ENCODE data around the gene DNAAF1.

DNA sequence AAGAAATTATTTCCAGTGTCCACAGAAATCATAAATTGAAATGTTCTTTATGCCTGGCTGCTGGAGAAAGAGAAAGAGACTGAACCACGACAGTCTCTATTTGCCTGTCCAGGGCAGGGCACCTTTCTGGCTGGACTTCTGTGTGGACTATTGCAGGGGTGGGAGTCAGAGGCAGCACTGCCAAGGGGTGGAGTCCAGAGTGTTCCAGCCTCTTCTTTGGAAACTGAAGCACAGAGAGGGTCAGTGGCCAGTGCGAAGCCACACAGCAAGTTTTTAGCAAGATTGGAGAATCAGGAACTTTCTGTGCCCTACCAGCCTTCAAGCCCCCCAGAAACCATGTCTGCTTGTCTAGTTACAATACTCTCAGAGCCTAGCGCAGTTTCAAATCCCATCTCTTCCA is 79.4 kb downstream of the DNAAF1 start:
- TF ChIP-seq, protein P1, sequence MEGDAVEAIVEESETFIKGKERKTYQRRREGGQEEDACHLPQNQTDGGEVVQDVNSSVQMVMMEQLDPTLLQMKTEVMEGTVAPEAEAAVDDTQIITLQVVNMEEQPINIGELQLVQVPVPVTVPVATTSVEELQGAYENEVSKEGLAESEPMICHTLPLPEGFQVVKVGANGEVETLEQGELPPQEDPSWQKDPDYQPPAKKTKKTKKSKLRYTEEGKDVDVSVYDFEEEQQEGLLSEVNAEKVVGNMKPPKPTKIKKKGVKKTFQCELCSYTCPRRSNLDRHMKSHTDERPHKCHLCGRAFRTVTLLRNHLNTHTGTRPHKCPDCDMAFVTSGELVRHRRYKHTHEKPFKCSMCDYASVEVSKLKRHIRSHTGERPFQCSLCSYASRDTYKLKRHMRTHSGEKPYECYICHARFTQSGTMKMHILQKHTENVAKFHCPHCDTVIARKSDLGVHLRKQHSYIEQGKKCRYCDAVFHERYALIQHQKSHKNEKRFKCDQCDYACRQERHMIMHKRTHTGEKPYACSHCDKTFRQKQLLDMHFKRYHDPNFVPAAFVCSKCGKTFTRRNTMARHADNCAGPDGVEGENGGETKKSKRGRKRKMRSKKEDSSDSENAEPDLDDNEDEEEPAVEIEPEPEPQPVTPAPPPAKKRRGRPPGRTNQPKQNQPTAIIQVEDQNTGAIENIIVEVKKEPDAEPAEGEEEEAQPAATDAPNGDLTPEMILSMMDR (IDR thresholded peaks at IDR 0.05; ENCODE audit: low read depth, low read length, poor library complexity, severe bottlenecking), result no peak
- no peak for TF ChIP-seq EZH2phosphoT487 (IDR thresholded peaks at IDR 0.05; ENCODE audit: borderline replicate concordance, low read length)
